ENCODE data around the gene LGALS12.

The LGALS12 gene

DNA sequence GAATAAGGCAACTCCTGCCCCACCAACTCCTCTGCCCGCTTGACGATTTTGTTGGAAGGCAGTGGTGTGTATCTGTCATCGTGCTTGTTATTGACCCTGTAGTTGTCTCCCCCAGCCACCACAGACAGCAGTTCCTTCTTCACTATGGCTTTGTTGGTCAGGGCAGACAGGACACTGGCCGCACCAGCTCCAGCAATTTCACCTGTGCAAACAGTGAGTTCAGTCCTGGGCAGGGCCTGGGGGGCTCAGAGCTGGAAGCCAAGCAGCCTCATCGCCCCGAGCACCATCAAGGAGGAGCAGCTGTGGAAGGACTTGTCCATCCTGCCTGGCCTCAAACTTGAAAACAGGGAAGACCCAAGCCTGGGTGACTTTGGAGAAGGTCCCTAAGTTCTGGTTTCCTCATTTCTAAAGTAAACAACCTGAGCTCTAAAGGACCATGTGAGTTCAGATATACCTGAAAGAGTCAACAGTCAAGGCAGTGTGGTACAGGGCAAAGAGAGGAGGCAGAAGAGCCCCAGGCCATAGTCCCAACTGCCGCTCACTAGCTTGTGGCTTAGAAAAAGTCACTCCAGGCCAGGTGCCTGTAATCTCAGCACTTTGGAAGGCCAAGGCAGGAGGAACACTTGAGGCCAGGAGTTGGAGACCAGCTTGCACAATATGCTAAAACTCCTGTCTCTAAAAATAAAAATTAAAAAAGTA is 52.7 kb downstream of the LGALS12 start:
- ChIA-PET CTCF (no interaction called here), POLR2A (interaction anchor here (1.0 kb wide), 1 partner anchor 18 kb away, joined by 3 read pairs; no protein-coding TSS in a partner anchor)
- TF ChIP-seq, protein P1, sequence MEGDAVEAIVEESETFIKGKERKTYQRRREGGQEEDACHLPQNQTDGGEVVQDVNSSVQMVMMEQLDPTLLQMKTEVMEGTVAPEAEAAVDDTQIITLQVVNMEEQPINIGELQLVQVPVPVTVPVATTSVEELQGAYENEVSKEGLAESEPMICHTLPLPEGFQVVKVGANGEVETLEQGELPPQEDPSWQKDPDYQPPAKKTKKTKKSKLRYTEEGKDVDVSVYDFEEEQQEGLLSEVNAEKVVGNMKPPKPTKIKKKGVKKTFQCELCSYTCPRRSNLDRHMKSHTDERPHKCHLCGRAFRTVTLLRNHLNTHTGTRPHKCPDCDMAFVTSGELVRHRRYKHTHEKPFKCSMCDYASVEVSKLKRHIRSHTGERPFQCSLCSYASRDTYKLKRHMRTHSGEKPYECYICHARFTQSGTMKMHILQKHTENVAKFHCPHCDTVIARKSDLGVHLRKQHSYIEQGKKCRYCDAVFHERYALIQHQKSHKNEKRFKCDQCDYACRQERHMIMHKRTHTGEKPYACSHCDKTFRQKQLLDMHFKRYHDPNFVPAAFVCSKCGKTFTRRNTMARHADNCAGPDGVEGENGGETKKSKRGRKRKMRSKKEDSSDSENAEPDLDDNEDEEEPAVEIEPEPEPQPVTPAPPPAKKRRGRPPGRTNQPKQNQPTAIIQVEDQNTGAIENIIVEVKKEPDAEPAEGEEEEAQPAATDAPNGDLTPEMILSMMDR (IDR thresholded peaks at IDR 0.05; ENCODE audit: insufficient read depth, low read length, missing control alignments) = no peak
- no peak overlapping the region for H3K4me3 ChIP-seq (ENCODE audit: low read depth, low read length)
- no peak for DNase-seq (ENCODE audit: low read depth, low spot score)

DNA sequence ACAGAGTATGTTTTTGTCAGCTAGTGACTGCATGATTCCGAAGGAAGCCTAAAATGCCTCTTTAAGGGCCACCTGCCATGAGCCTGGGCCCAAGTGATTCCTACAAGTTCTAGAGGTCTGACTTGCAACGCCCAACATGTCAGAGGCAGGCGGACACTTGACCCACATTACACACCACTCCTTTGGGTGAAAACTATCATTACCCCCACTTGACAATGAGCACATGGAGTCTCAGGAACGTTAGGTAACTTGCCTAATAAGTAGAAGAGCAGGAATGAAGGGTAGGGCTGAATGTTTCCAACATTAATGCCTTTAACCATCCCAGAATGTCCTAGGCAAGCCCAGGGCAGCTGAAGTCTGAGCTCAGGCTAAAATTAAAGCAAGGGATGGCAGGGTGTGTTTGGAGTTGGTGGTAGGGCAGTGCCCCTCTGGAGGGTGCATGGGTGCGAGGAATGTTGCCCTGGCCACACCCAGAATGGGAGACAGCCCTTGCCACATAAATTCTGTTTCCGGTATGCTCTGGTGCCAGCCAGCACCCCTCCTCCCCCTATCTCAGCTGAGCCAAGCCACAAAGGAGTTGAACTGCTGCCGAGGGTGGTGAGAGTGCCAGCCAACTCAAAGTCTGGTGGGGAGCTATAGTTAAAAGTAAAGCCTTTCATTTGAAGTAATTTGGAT is 54.8 kb downstream of the LGALS12 start:
- ChIA-PET POLR2A (no interaction called here), CTCF (no interaction called here)
- no peak overlapping the region for H3K4me3 ChIP-seq (ENCODE audit: low read depth, low read length)
- TF ChIP-seq, protein P1 (IDR thresholded peaks at IDR 0.05; ENCODE audit: insufficient read depth, low read length, missing control alignments) = no peak
- DNase-seq (ENCODE audit: low read depth, low spot score) = no peak

DNA sequence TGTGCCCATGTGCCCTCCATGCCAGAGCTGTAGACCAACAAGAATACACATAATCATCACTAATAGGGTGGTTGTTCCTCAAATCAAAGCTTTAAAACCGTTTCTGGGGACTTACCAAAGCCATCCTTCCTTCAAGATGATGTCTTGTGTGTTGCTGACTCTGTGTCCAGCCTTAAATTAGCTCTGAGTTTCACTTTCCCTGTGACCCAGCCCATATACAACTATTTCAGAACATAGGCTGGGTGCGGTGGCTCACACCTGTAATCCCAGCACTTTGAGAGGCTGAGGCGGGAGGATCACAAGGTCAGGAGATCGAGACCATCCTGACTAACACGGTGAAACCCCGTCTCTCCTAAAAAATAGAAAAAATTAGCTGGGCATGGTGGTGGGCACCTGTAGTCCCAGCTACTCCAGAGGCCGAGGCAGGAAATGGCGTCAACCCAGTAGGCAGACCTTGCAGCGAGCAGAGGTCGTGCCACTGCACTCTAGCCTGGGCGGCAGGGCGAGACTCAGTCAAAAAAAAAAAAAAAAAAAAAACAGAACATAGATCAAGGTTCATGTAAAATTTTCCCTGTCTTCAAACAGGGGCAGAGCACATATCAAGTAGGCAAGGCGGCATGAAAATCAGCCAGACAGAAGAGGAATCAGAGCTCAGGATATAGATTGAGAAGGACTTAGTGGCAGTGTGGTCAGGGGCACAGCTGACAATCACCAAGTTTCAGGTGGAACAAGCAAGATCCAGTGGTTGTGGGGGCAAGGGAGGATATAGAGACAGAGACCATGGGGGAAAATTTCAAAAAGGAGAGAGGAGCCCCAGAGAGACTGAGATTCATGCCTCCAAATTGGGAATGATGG is 57.5 kb downstream of the LGALS12 start, which contains the start of gene PLAAT2:
Gene PLAAT2 (minus strand): TSS at position 179 of the 855 bp plus-strand sequence. CDS start 55 bp downstream, at position 124.
- no peak for DNase-seq (ENCODE audit: low read depth, low spot score)
- ChIA-PET POLR2A (no interaction called here), CTCF (interaction anchor here (1.5 kb wide), 1 partner anchor 10 kb away, joined by 3 read pairs; no protein-coding TSS in a partner anchor)
- H3K4me3 ChIP-seq (ENCODE audit: low read depth, low read length) = no peak within 1 kb of the TSS
- TF ChIP-seq, protein P1 (IDR thresholded peaks at IDR 0.05; ENCODE audit: insufficient read depth, low read length, missing control alignments) = no peak

DNA sequence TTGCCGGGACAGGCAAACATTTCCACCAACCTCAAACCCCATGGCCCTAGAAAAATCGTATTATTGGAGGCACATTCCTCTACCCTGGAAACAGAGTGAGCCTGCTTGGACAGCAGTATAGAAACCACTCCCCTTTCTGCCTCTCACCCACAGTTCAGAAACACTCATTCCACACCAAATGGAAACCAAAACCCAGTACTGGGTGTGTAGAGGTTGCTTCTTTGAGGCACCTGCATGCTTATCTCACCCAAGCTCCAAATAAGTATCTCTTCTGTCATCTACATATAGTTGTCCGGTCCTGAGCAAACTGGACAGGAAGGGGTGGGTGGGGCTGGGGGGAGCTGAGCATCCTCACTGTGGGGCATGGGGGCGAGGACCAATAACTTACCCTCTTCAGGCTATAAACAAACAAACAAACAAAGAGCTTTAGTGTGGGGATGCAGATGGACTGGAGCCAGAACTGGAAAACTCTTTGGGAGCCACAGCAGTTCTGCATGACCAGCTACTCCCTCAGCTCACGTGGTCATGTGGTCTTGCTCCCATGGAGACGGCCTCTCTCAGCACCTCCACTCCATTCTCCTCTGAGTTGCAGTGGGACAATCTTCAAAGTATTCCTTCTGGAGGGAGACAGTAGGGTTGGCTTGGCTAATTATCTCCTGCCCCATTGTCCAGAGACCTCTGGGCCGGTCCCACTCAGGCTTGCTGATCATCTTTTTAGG is 58.3 kb downstream of the LGALS12 start:
- TF ChIP-seq, protein P1 (IDR thresholded peaks at IDR 0.05; ENCODE audit: insufficient read depth, low read length, missing control alignments) = no peak
- CTCF ChIA-PET = interaction anchor here (1.5 kb wide), 1 partner anchor 9 kb away, joined by 3 read pairs; no protein-coding TSS in a partner anchor
- POLR2A ChIA-PET = no interaction called here
- DNase-seq (ENCODE audit: low read depth, low spot score) = no peak
- H3K4me3 ChIP-seq (ENCODE audit: low read depth, low read length) = no peak overlapping the region

DNA sequence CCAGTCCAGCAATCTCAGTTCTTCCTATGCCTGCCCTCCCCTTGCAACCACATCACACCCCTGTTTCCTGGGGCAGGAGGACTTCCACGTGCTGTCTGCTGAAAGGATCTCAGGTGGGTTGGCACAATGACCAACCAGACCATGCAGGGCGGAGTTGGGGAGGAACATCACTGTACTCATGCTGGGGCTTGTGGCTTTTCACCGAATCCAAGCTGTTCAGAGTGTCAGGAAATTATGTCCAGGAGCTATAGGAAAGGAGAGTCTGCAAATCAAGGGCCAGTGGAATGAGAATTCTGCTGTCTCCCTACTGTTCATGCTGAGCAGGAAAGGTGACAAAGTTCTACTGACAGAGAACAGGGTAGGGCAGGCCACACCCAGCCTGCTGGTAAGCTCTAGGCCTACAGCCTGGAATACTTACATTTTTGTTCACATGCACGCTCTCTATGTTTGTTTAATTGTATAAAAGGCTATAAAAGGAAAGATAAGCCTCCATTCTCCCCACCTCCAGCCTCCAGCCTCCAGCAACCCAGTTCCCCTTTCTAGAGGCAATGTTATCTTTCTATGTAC is 59.0 kb downstream of the LGALS12 start:
- ChIA-PET POLR2A (no interaction called here), CTCF (interaction anchor here (1.5 kb wide), 1 partner anchor 9 kb away, joined by 3 read pairs; no protein-coding TSS in a partner anchor)
- DNase-seq (ENCODE audit: low read depth, low spot score) = no peak
- TF ChIP-seq, protein P1 (IDR thresholded peaks at IDR 0.05; ENCODE audit: insufficient read depth, low read length, missing control alignments) = no peak
- H3K4me3 ChIP-seq (ENCODE audit: low read depth, low read length) = no peak overlapping the region

Data from AG04449 (cell line).